ENCODE data around the gene PTOV1.

- TF ChIP-seq CTCF (IDR thresholded peaks at IDR 0.05), result no peak
- TF ChIP-seq MLX (CRISPR knock-in tag; IDR thresholded peaks at IDR 0.05), result no peak
- no peak for TF ChIP-seq NR1H2 (CRISPR knock-in tag; IDR thresholded peaks at IDR 0.05)
- no peak for TF ChIP-seq ESRRA (CRISPR knock-in tag; IDR thresholded peaks at IDR 0.05; ENCODE audit: borderline replicate concordance)
- no peak for TF ChIP-seq FOXK1 (CRISPR knock-in tag; IDR thresholded peaks at IDR 0.05)
- TF ChIP-seq ZNF317 (CRISPR knock-in tag; IDR thresholded peaks at IDR 0.05; ENCODE audit: borderline replicate concordance, low read depth), result no peak
- TF ChIP-seq KAT7 (CRISPR knock-in tag; IDR thresholded peaks at IDR 0.05; ENCODE audit: borderline replicate concordance), result no peak
- no peak for TF ChIP-seq SP1 (CRISPR knock-in tag; conservative IDR thresholded peaks at IDR 0.05)
- TF ChIP-seq MAX (CRISPR knock-in tag; IDR thresholded peaks at IDR 0.05), result no peak
- no peak for TF ChIP-seq USF2 (CRISPR knock-in tag; IDR thresholded peaks at IDR 0.05)
- no peak for TF ChIP-seq E2F5 (CRISPR knock-in tag; IDR thresholded peaks at IDR 0.05)
- no peak for TF ChIP-seq USF1 (CRISPR knock-in tag; IDR thresholded peaks at IDR 0.05)
- no peak for TF ChIP-seq E2F1 (CRISPR knock-in tag; IDR thresholded peaks at IDR 0.05)
Observed at GRCh38 chr19:49855676-49856573, 5.0 kb downstream of the PTOV1 start.

Measured in WTC11 (cell line).